ENCODE measurements around the gene AGAP1.

GRCh38 chr2:236056141-236056540 is 562.3 kb downstream of the AGAP1 start:
- no peak for TF ChIP-seq CTCF (IDR thresholded peaks at IDR 0.05)
- TF ChIP-seq POLR2A (IDR thresholded peaks at IDR 0.05), result no peak

All from right lobe of liver (tissue), 4 donors.